Transverse colon (tissue), 4 donors: ENCODE results near the gene COL4A1. TPM values are rescaled to one million over a fixed set of nuclear protein-coding genes. Genes with fewer than 3 reads are reported as not detected.
A peak's percentile ranks its signal among the peaks of the same experiment; 100 is the strongest.

Source experiments
- DNase-seq: peaks from one replicate; pipeline ENCODE4 v3.0.0-alpha.2; 2019
- H3K27ac ChIP-seq, 4 donors: fragments of 200-600 bp; sonication (generic); 2 replicates each; pipeline ENCODE4 v1.5.1; 2016 to 2018; ENCODE audit warnings: inconsistent platforms in 4 of 4
- H3K27me3 ChIP-seq: fragments of 200-600 bp; sonication (generic); 2 replicates; pipeline ENCODE4 v1.5.1; 2017; ENCODE audit warnings: inconsistent platforms
- H3K36me3 ChIP-seq, 4 donors: fragments of 200-600 bp; sonication (generic); 2 replicates each; pipeline ENCODE4 v1.5.1; 2017 to 2019; ENCODE audit warnings: inconsistent platforms in 4 of 4
- H3K4me1 ChIP-seq, 4 donors: fragments of 200-600 bp; sonication (generic); 2 replicates each; pipeline ENCODE4 v1.5.1; 2017 to 2020; ENCODE audit warnings: inconsistent platforms in 4 of 4
- H3K4me3 ChIP-seq, 4 donors: fragments of 200-600 bp; sonication (generic); 1 replicate in 1 of 4; 2 replicates in 3 of 4; pipeline versions ENCODE4 v1.5.1 to v1.6.1; 2017 to 2019; ENCODE audit warnings: inconsistent platforms in 4 of 4
- H3K9me3 ChIP-seq, 2 donors: fragments of 200-600 bp; sonication (generic); 2 replicates each; pipeline ENCODE4 v1.5.1; 2017 to 2019; ENCODE audit warnings: inconsistent platforms in 2 of 2
- EP300 ChIP-seq: sonication (generic); formaldehyde crosslinking; IDR thresholded peaks from one replicate; pipeline ENCODE4 v1.6.1; 2017; ENCODE audit warnings: antibody characterized with exemption, low read depth
- POLR2A ChIP-seq: fragments of 450-650 bp; IDR thresholded peaks from one replicate; pipeline ENCODE4 v1.6.1; 2016; ENCODE audit warnings: antibody characterized with exemption, mild to moderate bottlenecking, moderate library complexity
- POLR2AphosphoS5 ChIP-seq, 3 donors: sonication (generic); formaldehyde crosslinking; IDR thresholded peaks; one replicate each; pipeline ENCODE4 v1.6.1; 2016; ENCODE audit warnings: antibody characterized with exemption in 3 of 3
- WGBS, 2 donors: methylation state at CpG; one replicate each; pipeline ENCODE4 v1.1.5; 2018; ENCODE audit warnings: low coverage in 1 of 2; 5-methylcytosine and 5-hydroxymethylcytosine counted together
- in situ Hi-C, 4 donors: fragments of 200-750 bp; cut with MboI; loops; one replicate each; pipeline versions ENCODE4 v1.15.0 to v1.15.1; 2017; ENCODE audit warnings: low sequenced_read_pairs in 3 of 4, low pct_ligation_motif_present in 1 of 4, low pct_unique_long_range_greater_than_20kb in 1 of 4
- intact Hi-C: fragments of 100-400 bp; cut with DNase I; formaldehyde crosslinking; loops from one replicate; pipeline ENCODE4 v1.15.1; 2023; ENCODE audit warnings: low total_unique reads
- total RNA-seq, 4 donors: library from RNA; depleted of rRNA; stranded (reverse); fragments of >200 nt; gene quantifications; one replicate each; pipeline ENCODE4 v1.1.0, GENCODE V29; 2016
- TF ChIP-seq, protein P1 (sequence below), 5 experiments: fragments of 200-600 bp in 3 of 5; fragments of 450-650 bp in 2 of 5; sonication (generic) in 3 of 5; IDR thresholded peaks; 1 replicate in 2 of 5; 2 replicates in 3 of 5; pipeline ENCODE4 v1.5.1; 2016 to 2017; ENCODE audit warnings: antibody characterized with exemption in 5 of 5, inconsistent platforms in 3 of 5, mild to moderate bottlenecking in 2 of 5, moderate library complexity in 1 of 5

COL4A1 gene
- total RNA-seq, 4 donors from 2014 or later, result 46.4 to 180 (median 99.2) TPM

DNA sequence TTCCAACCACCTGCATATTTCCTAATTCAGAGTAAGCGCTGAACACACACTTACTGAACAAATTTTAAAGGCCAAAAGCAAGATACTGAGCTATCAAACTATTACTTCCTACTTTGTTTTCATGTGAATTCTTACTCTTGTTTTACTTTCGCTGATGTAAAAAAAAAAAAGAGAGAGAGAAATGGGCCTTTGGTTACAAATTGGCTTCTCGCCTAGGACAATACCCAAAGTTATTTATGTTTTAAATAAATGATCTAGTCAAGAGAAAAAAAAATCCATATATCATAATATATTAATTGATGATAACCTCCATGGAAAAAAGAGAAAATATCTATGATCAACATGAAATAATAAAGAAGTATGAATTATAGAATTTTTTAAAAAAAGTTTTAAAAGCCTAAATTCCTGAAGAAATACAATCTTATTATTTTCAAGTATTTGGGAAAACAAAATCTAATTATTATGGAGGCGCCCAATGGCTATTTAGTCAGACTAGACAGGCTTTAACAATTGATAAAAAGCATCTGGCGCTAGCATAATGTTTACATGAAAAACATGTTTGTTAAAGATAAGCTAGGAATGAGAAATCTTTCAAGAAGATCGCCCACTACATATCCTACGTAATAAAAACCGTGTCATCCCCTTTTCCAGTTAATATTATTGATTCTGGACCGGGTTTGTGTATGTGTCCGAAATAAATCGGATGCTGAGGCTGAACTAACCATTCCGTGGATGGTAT, 9.0 kb downstream of the COL4A1 start:
- Histone ChIP-seq H3K4me1 (peaks cover 0 to 50% (median 25%) of the 10 kb centered on the region in 4 donors), H3K27me3 (peaks cover 5% of the 10 kb centered on the region), H3K36me3 (no peaks in the 10 kb centered on the region), H3K27ac (peak overlapping the region; percentile 80 to 94 (median 90)), H3K4me3 (no peak overlapping the region), H3K9me3 (no peaks in the 10 kb centered on the region)
- TF ChIP-seq POLR2AphosphoS5 (IDR thresholded peaks at IDR 0.05) (no peak), POLR2A (no peak), EP300 (no peak)
- TF ChIP-seq, protein P1, sequence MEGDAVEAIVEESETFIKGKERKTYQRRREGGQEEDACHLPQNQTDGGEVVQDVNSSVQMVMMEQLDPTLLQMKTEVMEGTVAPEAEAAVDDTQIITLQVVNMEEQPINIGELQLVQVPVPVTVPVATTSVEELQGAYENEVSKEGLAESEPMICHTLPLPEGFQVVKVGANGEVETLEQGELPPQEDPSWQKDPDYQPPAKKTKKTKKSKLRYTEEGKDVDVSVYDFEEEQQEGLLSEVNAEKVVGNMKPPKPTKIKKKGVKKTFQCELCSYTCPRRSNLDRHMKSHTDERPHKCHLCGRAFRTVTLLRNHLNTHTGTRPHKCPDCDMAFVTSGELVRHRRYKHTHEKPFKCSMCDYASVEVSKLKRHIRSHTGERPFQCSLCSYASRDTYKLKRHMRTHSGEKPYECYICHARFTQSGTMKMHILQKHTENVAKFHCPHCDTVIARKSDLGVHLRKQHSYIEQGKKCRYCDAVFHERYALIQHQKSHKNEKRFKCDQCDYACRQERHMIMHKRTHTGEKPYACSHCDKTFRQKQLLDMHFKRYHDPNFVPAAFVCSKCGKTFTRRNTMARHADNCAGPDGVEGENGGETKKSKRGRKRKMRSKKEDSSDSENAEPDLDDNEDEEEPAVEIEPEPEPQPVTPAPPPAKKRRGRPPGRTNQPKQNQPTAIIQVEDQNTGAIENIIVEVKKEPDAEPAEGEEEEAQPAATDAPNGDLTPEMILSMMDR (IDR thresholded peaks at IDR 0.05), result no peak
- WGBS, 2 donors, result 67 to 76% methylated on average over 12 of the region's 12 CpGs
- intact Hi-C loops (no loop called here), in situ Hi-C loops (no loop called here)
- DNase-seq, result no peak

DNA sequence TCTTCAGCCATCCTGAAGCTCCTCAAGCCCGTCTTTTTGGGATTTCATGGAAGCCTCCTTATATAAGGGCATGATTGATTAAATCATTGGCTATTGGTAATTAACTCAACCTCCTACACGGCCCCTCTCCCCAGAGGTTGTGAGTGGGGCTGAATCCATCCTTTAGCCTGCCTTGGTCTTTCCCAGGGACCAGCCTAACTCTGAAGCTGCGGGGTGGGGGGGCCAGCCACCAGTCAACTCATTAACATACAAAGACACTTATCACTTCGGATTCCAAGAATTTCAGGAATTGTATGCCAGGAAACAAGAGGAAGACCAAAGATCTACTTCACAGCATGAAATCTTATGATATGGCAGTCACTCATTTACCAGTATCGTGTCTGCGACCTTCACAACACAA, 9.9 kb downstream of the COL4A1 start:
- no peak for TF ChIP-seq POLR2A
- TF ChIP-seq, protein P1 (IDR thresholded peaks at IDR 0.05), result no peak
- no peak for TF ChIP-seq EP300
- no peak for TF ChIP-seq POLR2AphosphoS5 (IDR thresholded peaks at IDR 0.05)
- H3K36me3 ChIP-seq, result no peaks in the 10 kb centered on the region
- peaks cover 0 to 46% (median 26%) of the 10 kb centered on the region in 4 donors for H3K4me1 ChIP-seq
- H3K9me3 ChIP-seq, result no peaks in the 10 kb centered on the region
- no peak for DNase-seq
- in situ Hi-C loops (no loop called here), intact Hi-C loops (no loop called here)
- no peak overlapping the region for H3K4me3 ChIP-seq
- peak overlapping the region; percentile 14 to 94 (median 60) for H3K27ac ChIP-seq
- 80 to 81% methylated on average over 3 to 6 of the region's 6 CpGs for whole genome bisulfite sequencing, 2 donors
- H3K27me3 ChIP-seq, result peaks cover 5% of the 10 kb centered on the region

DNA sequence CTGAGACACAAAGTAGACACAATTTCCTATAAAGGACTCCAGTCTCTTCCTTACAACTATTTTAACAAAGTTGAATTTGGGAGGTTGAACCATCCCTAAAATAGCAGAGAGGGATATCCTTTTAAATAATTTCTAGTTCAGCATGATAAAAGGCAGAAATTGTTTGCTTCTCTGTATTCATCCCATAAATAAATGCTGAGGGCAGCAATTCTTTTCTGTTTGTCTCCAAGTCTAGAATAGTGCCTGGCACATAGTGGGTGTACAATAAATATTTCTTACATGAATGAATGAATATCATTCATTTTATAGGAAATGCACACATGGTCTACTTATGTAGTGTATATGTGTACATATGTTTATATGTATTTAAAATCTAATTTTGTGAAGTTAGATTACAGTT, 12.3 kb downstream of the COL4A1 start:
- peaks cover 5% of the 10 kb centered on the region for H3K27me3 ChIP-seq
- no peak for DNase-seq
- H3K4me1 ChIP-seq, result peaks cover 0 to 37% (median 14%) of the 10 kb centered on the region in 4 donors
- no peak overlapping the region for H3K4me3 ChIP-seq
- no peaks in the 10 kb centered on the region for H3K9me3 ChIP-seq
- in situ Hi-C loops, result no loop called here
- peak overlapping the region; percentile 13 to 58 (median 36) for H3K27ac ChIP-seq
- intact Hi-C loops, result no loop called here
- TF ChIP-seq, protein P1 (IDR thresholded peaks at IDR 0.05), result no peak
- TF ChIP-seq POLR2A (no peak), EP300 (no peak), POLR2AphosphoS5 (IDR thresholded peaks at IDR 0.05) (no peak)
- H3K36me3 ChIP-seq, result no peaks in the 10 kb centered on the region

DNA sequence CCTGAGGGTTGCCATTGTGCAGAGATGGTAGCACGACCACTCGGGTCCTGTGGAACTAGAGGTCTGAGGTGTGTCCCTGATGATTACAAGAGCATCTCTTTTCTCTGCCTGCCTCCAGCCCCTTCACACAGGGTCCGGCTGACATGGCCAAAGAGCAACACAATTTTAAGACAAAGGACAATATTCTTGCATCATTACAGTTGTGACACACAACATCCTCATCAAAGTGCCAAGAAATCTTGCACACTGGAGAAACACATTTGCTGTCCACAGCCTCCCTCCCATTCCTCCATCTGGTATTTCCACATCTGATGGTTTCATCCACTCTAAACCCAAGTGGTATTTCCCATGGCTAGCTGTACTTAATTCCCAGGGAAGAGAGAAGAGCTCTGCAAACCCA, 12.8 kb downstream of the COL4A1 start:
- no peak for DNase-seq
- no peaks in the 10 kb centered on the region for H3K9me3 ChIP-seq
- intact Hi-C loops, result no loop called here
- no peak for TF ChIP-seq EP300
- TF ChIP-seq POLR2AphosphoS5 (IDR thresholded peaks at IDR 0.05), result peak in 2 of 3 donors; percentile 27
- H3K4me1 ChIP-seq, result peaks cover 0 to 34% (median 10%) of the 10 kb centered on the region in 4 donors
- H3K27me3 ChIP-seq, result peaks cover 5% of the 10 kb centered on the region
- H3K4me3 ChIP-seq, result no peak overlapping the region
- 80 to 98% methylated on average over 1 to 3 of the region's 3 CpGs for WGBS, 2 donors
- H3K36me3 ChIP-seq, result no peaks in the 10 kb centered on the region
- in situ Hi-C loops, result no loop called here
- H3K27ac ChIP-seq, result peak overlapping the region; percentile 13 to 72 (median 56)
